Thoracic aorta (tissue), 2 donors: Measurements from ENCODE around the gene TUBG2. TPM values are rescaled to one million over a fixed set of nuclear protein-coding genes. Genes with fewer than 3 reads are reported as not detected.
"Not testable (repeated sequence)": the region's sequence is repeated elsewhere in the genome, so short reads cannot be mapped to it uniquely, and the experiment has no call there.

Experiments
- ATAC-seq: fragments of 150-250 bp; one replicate; pipeline ENCODE4 v1.8.0; 2017; ENCODE audit warnings: low read depth; ENCODE audit not compliant: insufficient number of reproducible peaks, low FRiP score
- DNase-seq: peaks from one replicate; pipeline ENCODE4 v3.0.0-alpha.2; 2020; ENCODE audit warnings: low spot score
- H3K27ac ChIP-seq, 2 donors: fragments of 200-600 bp; sonication (generic); 1 replicate in 1 of 2; 2 replicates in 1 of 2; pipeline ENCODE4 v1.5.1; 2016; ENCODE audit warnings: mild to moderate bottlenecking in 2 of 2, moderate library complexity in 2 of 2
- H3K27me3 ChIP-seq: fragments of 200-600 bp; sonication (generic); replicated peaks from 2 replicates; pipeline ENCODE4 v1.6.0; 2016; ENCODE audit warnings: mild to moderate bottlenecking; ENCODE audit not compliant: insufficient read depth
- H3K36me3 ChIP-seq: fragments of 200-600 bp; sonication (generic); one replicate; pipeline ENCODE4 v1.5.1; 2016
- H3K4me1 ChIP-seq, 2 donors: fragments of 200-600 bp; sonication (generic); 1 replicate in 1 of 2; 2 replicates in 1 of 2; pipeline versions ENCODE4 v1.5.1 to v1.6.0; 2016; ENCODE audit warnings: low read depth in 2 of 2, mild to moderate bottlenecking in 1 of 2; ENCODE audit not compliant: control insufficient read depth in 1 of 2
- H3K4me3 ChIP-seq: fragments of 200-600 bp; sonication (generic); 2 replicates; pipeline ENCODE4 v1.5.1; 2016; ENCODE audit warnings: mild to moderate bottlenecking
- H3K9me3 ChIP-seq: fragments of 200-600 bp; sonication (generic); 2 replicates; pipeline ENCODE4 v1.5.1; 2016
- CTCF ChIP-seq: fragments of 200-600 bp; sonication (generic); IDR thresholded peaks from one replicate; pipeline ENCODE4 v1.5.1; 2019; ENCODE audit warnings: antibody characterized with exemption
- total RNA-seq, 2 donors: library from RNA; depleted of rRNA; stranded (reverse); fragments of >200 nt; gene quantifications; one replicate each; pipeline versions ENCODE4 v1.1.0 to v1.2.3, GENCODE V29; 2016

The TUBG2 gene
- total RNA-seq, 2 donors from 2014 or later: 47.2 to 49.0 TPM

GRCh38 chr17:42618442-42619150 lies 40.5 kb upstream of the TUBG2 start:
- no peaks in the 10 kb centered on the region for H3K9me3 ChIP-seq
- ATAC-seq (no peak), DNase-seq (no peak)
- no peaks in the 10 kb centered on the region for H3K27me3 ChIP-seq
- no peak for TF ChIP-seq CTCF
- H3K27ac ChIP-seq: no peak overlapping the region
- no peak overlapping the region for H3K4me3 ChIP-seq
- H3K4me1 ChIP-seq: peaks cover 7 to 10% of the 10 kb centered on the region in 2 donors
- H3K36me3 ChIP-seq: peaks cover 17% of the 10 kb centered on the region

GRCh38 chr17:42621987-42622386 lies 37.1 kb upstream of the TUBG2 start:
- peaks cover 7 to 10% of the 10 kb centered on the region in 2 donors for H3K4me1 ChIP-seq
- not testable (repeated sequence) for H3K4me3 ChIP-seq, H3K36me3 ChIP-seq, H3K27me3 ChIP-seq, DNase-seq, H3K9me3 ChIP-seq, H3K27ac ChIP-seq, ATAC-seq

GRCh38 chr17:42623271-42623670 lies 35.8 kb upstream of the TUBG2 start:
- ATAC-seq (no peak), DNase-seq (no peak)
- H3K4me3 ChIP-seq: no peak overlapping the region
- no peaks in the 10 kb centered on the region for H3K36me3 ChIP-seq
- no peak for TF ChIP-seq CTCF
- H3K9me3 ChIP-seq: no peaks in the 10 kb centered on the region
- H3K27me3 ChIP-seq: no peaks in the 10 kb centered on the region
- no peak overlapping the region for H3K27ac ChIP-seq
- H3K4me1 ChIP-seq: peaks cover 5% of the 10 kb centered on the region in 2 donors

- no peak overlapping the region for H3K4me3 ChIP-seq
- DNase-seq (no peak), ATAC-seq (no peak)
- TF ChIP-seq CTCF: no peak
- H3K27ac ChIP-seq: no peak overlapping the region
- no peaks in the 10 kb centered on the region for H3K9me3 ChIP-seq
- no peaks in the 10 kb centered on the region for H3K4me1 ChIP-seq
- no peaks in the 10 kb centered on the region for H3K27me3 ChIP-seq
- no peaks in the 10 kb centered on the region for H3K36me3 ChIP-seq
Observed at GRCh38 chr17:42623732-42624596, 35.1 kb upstream of the TUBG2 start.

- H3K4me1 ChIP-seq, H3K9me3 ChIP-seq, H3K27me3 ChIP-seq, DNase-seq, H3K27ac ChIP-seq, H3K4me3 ChIP-seq, H3K36me3 ChIP-seq, ATAC-seq: not testable (repeated sequence)
Observed at GRCh38 chr17:42627032-42627764, 31.9 kb upstream of the TUBG2 start.
